OCI-LY3 (cell line): Measurements from ENCODE around the gene EEF1AKMT2.

Experiments
- H2AFZ ChIP-seq: fragments of 200-600, 300-600 bp; shearing (Covaris generic); 2 replicates; pipeline ENCODE4 v1.6.0; 2014; ENCODE audit warnings: antibody characterized with exemption, low read depth, low read length
- H3K27ac ChIP-seq: fragments of 200-600, 300-600 bp; sonication (generic); 2 replicates; pipeline ENCODE4 v1.5.1; 2014; ENCODE audit warnings: mild to moderate bottlenecking, low read length, moderate library complexity, mixed read lengths
- H3K27me3 ChIP-seq: fragments of 200-600, 300-600 bp; sonication (generic); 2 replicates; pipeline ENCODE4 v1.6.1; 2014; ENCODE audit warnings: low read depth, low read length, mixed read lengths
- H3K36me3 ChIP-seq: fragments of 200-600, 300-600 bp; sonication (generic); replicated peaks from 2 replicates; pipeline ENCODE3; 2014; ENCODE audit warnings: low read depth, low read length, mixed read lengths
- H3K4me1 ChIP-seq: fragments of 300-600, 200-600 bp; sonication (generic); 2 replicates; pipeline ENCODE4 v1.6.1; 2014; ENCODE audit warnings: low read length, mixed read lengths
- H3K4me2 ChIP-seq: fragments of 200-600, 300-600 bp; sonication (generic); 2 replicates; pipeline ENCODE4 v1.6.1; 2014; ENCODE audit warnings: low read length, mixed read lengths
- H3K4me3 ChIP-seq: fragments of 300-600, 200-600 bp; sonication (generic); 2 replicates; pipeline ENCODE4 v1.5.1; 2014; ENCODE audit warnings: antibody characterized with exemption, mild to moderate bottlenecking, low read length, moderate library complexity
- H3K79me2 ChIP-seq: fragments of 300-600, 200-600 bp; shearing (Covaris generic); 2 replicates; pipeline ENCODE4 v1.6.1; 2014; ENCODE audit warnings: mild to moderate bottlenecking, low read length, mixed read lengths
- H3K9ac ChIP-seq: fragments of 300-600, 200-600 bp; shearing (Covaris generic); 2 replicates; pipeline ENCODE4 v1.6.0; 2014; ENCODE audit warnings: mild to moderate bottlenecking, low read length, moderate library complexity
- H3K9me3 ChIP-seq: fragments of 200-600, 300-600 bp; shearing (Covaris generic); 2 replicates; pipeline ENCODE4 v1.6.1; 2014; ENCODE audit warnings: low read length, mixed read lengths; ENCODE audit not compliant: insufficient read depth
- H4K20me1 ChIP-seq: fragments of 200-600, 300-600 bp; sonication (generic); 2 replicates; pipeline ENCODE4 v1.6.1; 2016; ENCODE audit warnings: low read length, mixed read lengths; ENCODE audit not compliant: insufficient read depth
- EZH2phosphoT487 ChIP-seq: fragments of 200-600 bp; shearing (Covaris generic); IDR thresholded peaks from 2 replicates; pipeline ENCODE4 v1.6.1; 2018; ENCODE audit warnings: antibody characterized with exemption, mixed run types, low read depth
- TF ChIP-seq, protein P1 (sequence below): fragments of 200-600, 300-600 bp; sonication (generic); IDR thresholded peaks from 2 replicates; pipeline ENCODE4 v1.5.1; 2014; ENCODE audit warnings: antibody characterized with exemption, low read length, low read depth

EEF1AKMT2 gene

DNA sequence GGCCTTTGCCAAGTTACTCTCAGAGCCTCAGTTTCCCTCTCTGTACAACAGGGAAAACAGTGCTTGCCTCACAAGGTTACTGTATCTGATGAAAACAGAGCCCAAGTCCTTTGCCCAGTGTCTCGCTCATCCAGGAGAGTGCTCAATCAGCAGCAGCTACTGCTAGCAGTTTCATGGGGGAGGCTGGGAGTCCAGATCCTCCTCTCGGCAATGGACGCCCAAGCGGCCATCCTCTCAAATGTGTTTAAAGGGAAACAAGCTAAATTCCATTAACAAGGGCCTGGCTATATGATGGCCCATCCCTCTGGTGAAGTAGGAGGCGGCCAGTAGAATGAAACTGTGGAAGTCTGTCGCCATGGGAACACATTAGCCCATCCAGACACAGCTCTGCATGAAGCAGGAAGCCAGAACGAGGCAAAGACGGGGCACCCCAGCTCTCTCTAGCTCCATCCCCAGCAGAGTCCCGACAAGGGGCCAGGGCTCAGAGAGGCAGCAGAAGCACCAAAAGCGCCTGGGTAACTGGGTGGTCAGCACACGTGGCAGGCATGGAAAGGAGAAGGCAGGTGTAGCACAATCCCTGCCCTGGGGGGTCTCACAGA is 82.7 kb downstream of the EEF1AKMT2 start:
- TF ChIP-seq, protein P1, sequence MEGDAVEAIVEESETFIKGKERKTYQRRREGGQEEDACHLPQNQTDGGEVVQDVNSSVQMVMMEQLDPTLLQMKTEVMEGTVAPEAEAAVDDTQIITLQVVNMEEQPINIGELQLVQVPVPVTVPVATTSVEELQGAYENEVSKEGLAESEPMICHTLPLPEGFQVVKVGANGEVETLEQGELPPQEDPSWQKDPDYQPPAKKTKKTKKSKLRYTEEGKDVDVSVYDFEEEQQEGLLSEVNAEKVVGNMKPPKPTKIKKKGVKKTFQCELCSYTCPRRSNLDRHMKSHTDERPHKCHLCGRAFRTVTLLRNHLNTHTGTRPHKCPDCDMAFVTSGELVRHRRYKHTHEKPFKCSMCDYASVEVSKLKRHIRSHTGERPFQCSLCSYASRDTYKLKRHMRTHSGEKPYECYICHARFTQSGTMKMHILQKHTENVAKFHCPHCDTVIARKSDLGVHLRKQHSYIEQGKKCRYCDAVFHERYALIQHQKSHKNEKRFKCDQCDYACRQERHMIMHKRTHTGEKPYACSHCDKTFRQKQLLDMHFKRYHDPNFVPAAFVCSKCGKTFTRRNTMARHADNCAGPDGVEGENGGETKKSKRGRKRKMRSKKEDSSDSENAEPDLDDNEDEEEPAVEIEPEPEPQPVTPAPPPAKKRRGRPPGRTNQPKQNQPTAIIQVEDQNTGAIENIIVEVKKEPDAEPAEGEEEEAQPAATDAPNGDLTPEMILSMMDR = no peak
- no peak for TF ChIP-seq EZH2phosphoT487
- Histone ChIP-seq H3K9me3 (no peaks in the 10 kb centered on the region), H3K4me3 (no peak overlapping the region), H3K79me2 (peaks cover 45% of the 10 kb centered on the region), H3K36me3 (peaks cover 18% of the 10 kb centered on the region), H3K27ac (no peak overlapping the region), H3K9ac (no peak overlapping the region), H3K4me2 (no peak overlapping the region), H3K4me1 (peaks cover 3% of the 10 kb centered on the region), H2AFZ (no peak overlapping the region), H4K20me1 (peaks cover 37% of the 10 kb centered on the region), H3K27me3 (no peaks in the 10 kb centered on the region)

DNA sequence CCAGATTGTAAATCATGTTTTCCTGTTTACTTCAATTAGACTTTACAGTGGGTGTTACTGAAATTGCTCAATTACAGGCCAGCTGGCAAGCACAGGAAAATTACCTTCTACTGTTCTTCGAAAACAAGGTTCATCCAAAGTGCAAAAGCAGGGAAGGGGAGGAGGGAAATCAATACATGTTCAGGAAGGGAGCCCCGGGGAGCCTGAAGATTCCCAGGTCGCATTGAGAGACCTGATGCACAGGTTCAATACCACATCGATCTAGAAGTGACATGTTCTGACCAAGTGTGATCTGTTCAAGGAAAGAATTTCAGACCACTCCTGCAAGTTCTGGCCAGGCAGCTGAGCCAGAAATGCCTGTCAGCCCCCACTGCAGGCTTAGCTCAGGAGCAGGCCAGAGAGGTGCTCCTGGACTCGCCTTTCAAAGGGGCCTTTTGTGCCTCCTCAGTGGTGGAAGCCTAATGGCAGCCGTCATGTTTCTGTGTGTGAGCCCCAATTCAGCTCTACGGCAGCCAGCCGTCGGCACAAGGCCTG is 83.4 kb downstream of the EEF1AKMT2 start:
- Histone ChIP-seq H3K27me3 (no peaks in the 10 kb centered on the region), H3K4me2 (no peak overlapping the region), H4K20me1 (peaks cover 40% of the 10 kb centered on the region), H3K4me3 (no peak overlapping the region), H3K9me3 (no peaks in the 10 kb centered on the region), H3K9ac (no peak overlapping the region), H3K79me2 (peaks cover 39% of the 10 kb centered on the region), H3K27ac (no peak overlapping the region), H3K4me1 (no peaks in the 10 kb centered on the region; the same call in 1 of the 2 replicates), H3K36me3 (peaks cover 21% of the 10 kb centered on the region), H2AFZ (no peak overlapping the region)
- no peak for TF ChIP-seq EZH2phosphoT487
- TF ChIP-seq, protein P1 = no peak
